HepG2 (cell line): ENCODE data around the gene HYAL1. TPM values are rescaled to one million over a fixed set of nuclear protein-coding genes. Genes with fewer than 3 reads are reported as not detected.

Source experiments
- FOXK1 ChIP-seq: sonication (generic); formaldehyde crosslinking; IDR thresholded peaks from 2 replicates; pipeline ENCODE4 v1.4.0; 2020; ENCODE audit warnings: low read depth, missing genetic modification reagents, borderline replicate concordance
- GATA4 ChIP-seq: sonication (generic); IDR thresholded peaks from 2 replicates; pipeline ENCODE4 v1.6.1; 2016; ENCODE audit warnings: antibody characterized with exemption, low read depth, borderline replicate concordance
- KDM6A ChIP-seq: IDR thresholded peaks from 2 replicates; pipeline ENCODE4 v1.6.1; 2016; ENCODE audit warnings: low read depth
- NFYC ChIP-seq: IDR thresholded peaks from 2 replicates; pipeline ENCODE4 v1.6.1; 2016; ENCODE audit warnings: missing genetic modification reagents, missing compliant biosample characterization
- RBFOX2 ChIP-seq: fragments of 200-400 bp; formaldehyde crosslinking; IDR thresholded peaks from 2 replicates; pipeline ENCODE4 v1.6.1; 2017; ENCODE audit warnings: low read depth, mild to moderate bottlenecking, low read length
- RNF2 ChIP-seq: fragments of 450-650 bp; conservative IDR thresholded peaks from 2 replicates; pipeline ENCODE4 v1.6.1; 2016; ENCODE audit warnings: low read depth
- SAFB2 ChIP-seq: sonication (generic); formaldehyde crosslinking; IDR thresholded peaks from 2 replicates; pipeline ENCODE4 v1.5.1; 2020; ENCODE audit warnings: missing genetic modification reagents, low read depth, mild to moderate bottlenecking, borderline replicate concordance
- SIX4 ChIP-seq: sonication (generic); formaldehyde crosslinking; IDR thresholded peaks from 2 replicates; pipeline ENCODE4 v1.4.0; 2020; ENCODE audit warnings: missing genetic modification reagents
- SKI ChIP-seq: fragments of 450-650 bp; IDR thresholded peaks from one replicate; pipeline ENCODE4 v1.6.1; 2018; ENCODE audit warnings: mild to moderate bottlenecking; ENCODE audit not compliant: partially characterized antibody
- TAF1 ChIP-seq: sonication (generic); formaldehyde crosslinking; IDR thresholded peaks from 2 replicates; pipeline ENCODE4 v1.4.0; 2020; ENCODE audit warnings: missing genetic modification reagents
- ZC3H13 ChIP-seq: sonication (generic); formaldehyde crosslinking; IDR thresholded peaks from 2 replicates; pipeline ENCODE4 v1.8.1; 2023; ENCODE audit warnings: mild to moderate bottlenecking, missing genetic modification reagents, moderate library complexity
- ZMYM3 ChIP-seq: sonication (generic); formaldehyde crosslinking; IDR thresholded peaks from 2 replicates; pipeline ENCODE4 v1.5.1; 2020; ENCODE audit warnings: mild to moderate bottlenecking, missing genetic modification reagents
- polyA plus RNA-seq, 8 experiments: library from polyadenylated mRNA; depleted of rRNA in 3 of 8; stranded (reverse) in 7 of 8; unstranded in 1 of 8; fragments of >200 nt; fragmentation: Illumina TruSeq in 4 of 8; extraction: Trizol in 4 of 8; gene quantifications; 2 replicates each; pipeline versions ENCODE4 v1.2.1 to v1.2.3, GENCODE V29; 2011 to 2016; ENCODE audit warnings: low read depth in 4 of 8, missing spikeins in 1 of 8, mixed read lengths in 1 of 8; ENCODE audit not compliant: insufficient read depth in 1 of 8
- total RNA-seq, 5 experiments: library from RNA; depleted of rRNA; stranded (reverse); fragments of >200 nt; fragmentation: Illumina TruSeq; extraction: Trizol; gene quantifications; 2 replicates each; pipeline ENCODE4 v1.2.3, GENCODE V29; 2016; ENCODE audit warnings: low read depth in 1 of 5
- TF ChIP-seq, protein P1 (sequence below), 2 experiments: fragments of 450-650 bp in 1 of 2; sonication (generic) in 1 of 2; formaldehyde crosslinking in 1 of 2; IDR thresholded peaks; 2 replicates each; pipeline versions ENCODE4 v1.6.1 to v1.8.0; 2016 to 2022; ENCODE audit warnings: antibody characterized with exemption in 1 of 2, mild to moderate bottlenecking in 1 of 2, missing genetic modification reagents in 1 of 2
- TF ChIP-seq, protein P2 (sequence below): sonication (generic); formaldehyde crosslinking; IDR thresholded peaks from 2 replicates; pipeline ENCODE4 v1.5.0; 2020; ENCODE audit warnings: missing genetic modification reagents, mild to moderate bottlenecking, borderline replicate concordance
- TF ChIP-seq, protein P3 (sequence below): sonication (generic); formaldehyde crosslinking; IDR thresholded peaks from 2 replicates; pipeline ENCODE4 v1.5.1; 2020; ENCODE audit warnings: mild to moderate bottlenecking, missing genetic modification reagents

HYAL1 gene
- total and polyA plus RNA-seq, 2 of the 13 experiments (the other 11 are each of a cell fraction or from before 2014, with no cell fraction given): 76.5 to 193 TPM

DNA sequence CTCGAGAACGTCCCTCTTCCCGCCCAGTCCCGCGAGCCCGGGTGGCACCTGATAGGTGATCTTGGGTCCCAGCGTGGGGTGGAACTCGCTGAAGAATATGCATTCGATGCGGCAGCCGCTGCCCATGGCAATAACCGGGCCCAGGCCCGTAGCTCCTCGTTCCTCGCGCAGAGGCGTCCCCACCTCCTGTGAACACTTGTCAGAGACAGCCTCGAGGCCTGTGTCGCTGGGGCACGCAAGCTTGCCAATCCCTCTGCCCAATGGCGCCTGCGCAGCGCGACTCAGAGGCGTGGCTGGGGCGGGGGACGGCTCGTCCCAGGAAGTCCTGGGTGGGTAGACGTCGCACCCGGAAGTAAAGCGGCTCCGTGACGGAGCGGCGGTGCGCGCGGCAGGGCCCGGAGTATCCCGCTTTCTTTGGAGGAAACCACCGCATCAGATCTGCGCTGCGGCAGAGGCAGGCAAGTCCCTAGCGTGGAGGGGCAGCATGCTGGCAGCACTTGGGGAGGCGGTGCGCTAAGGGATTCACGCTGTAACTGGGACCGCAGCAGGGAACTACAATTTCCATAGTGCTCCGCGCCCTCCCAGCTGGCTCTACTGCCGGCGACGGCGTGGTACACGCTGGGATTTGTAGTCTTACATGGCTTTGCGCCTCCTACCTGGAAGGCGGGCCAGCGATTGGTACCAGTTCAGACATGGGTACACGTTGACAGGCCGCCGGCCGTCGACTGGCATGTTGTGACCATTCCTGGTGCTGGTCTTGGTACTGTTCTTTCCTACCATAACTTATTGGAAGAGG lies 47.4 kb upstream of the HYAL1 start, which contains the start of the genes CYB561D2 and NPRL2 (continued):
- TF ChIP-seq, protein P1, sequence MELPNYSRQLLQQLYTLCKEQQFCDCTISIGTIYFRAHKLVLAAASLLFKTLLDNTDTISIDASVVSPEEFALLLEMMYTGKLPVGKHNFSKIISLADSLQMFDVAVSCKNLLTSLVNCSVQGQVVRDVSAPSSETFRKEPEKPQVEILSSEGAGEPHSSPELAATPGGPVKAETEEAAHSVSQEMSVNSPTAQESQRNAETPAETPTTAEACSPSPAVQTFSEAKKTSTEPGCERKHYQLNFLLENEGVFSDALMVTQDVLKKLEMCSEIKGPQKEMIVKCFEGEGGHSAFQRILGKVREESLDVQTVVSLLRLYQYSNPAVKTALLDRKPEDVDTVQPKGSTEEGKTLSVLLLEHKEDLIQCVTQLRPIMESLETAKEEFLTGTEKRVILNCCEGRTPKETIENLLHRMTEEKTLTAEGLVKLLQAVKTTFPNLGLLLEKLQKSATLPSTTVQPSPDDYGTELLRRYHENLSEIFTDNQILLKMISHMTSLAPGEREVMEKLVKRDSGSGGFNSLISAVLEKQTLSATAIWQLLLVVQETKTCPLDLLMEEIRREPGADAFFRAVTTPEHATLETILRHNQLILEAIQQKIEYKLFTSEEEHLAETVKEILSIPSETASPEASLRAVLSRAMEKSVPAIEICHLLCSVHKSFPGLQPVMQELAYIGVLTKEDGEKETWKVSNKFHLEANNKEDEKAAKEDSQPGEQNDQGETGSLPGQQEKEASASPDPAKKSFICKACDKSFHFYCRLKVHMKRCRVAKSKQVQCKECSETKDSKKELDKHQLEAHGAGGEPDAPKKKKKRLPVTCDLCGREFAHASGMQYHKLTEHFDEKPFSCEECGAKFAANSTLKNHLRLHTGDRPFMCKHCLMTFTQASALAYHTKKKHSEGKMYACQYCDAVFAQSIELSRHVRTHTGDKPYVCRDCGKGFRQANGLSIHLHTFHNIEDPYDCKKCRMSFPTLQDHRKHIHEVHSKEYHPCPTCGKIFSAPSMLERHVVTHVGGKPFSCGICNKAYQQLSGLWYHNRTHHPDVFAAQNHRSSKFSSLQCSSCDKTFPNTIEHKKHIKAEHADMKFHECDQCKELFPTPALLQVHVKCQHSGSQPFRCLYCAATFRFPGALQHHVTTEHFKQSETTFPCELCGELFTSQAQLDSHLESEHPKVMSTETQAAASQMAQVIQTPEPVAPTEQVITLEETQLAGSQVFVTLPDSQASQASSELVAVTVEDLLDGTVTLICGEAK (IDR thresholded peaks at IDR 0.05): no peak
- TF ChIP-seq, protein P1 (CRISPR knock-in tag; IDR thresholded peaks at IDR 0.05): peak; percentile 87
- TF ChIP-seq, protein P2, sequence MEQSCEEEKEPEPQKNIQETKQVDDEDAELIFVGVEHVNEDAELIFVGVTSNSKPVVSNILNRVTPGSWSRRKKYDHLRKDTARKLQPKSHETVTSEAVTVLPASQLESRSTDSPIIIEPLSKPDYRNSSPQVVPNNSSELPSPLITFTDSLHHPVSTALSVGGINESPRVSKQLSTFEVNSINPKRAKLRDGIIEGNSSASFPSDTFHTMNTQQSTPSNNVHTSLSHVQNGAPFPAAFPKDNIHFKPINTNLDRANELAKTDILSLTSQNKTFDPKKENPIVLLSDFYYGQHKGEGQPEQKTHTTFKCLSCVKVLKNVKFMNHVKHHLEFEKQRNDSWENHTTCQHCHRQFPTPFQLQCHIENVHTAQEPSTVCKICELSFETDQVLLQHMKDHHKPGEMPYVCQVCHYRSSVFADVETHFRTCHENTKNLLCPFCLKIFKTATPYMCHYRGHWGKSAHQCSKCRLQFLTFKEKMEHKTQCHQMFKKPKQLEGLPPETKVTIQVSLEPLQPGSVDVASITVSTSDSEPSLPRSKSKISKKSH: peak; percentile 98
- TF ChIP-seq RBFOX2 (peak; percentile 91), TAF1 (peak; percentile 84), ZC3H13 (CRISPR knock-in tag) (peak; percentile 89), SAFB2 (CRISPR knock-in tag) (peak; percentile 63; the same call in 1 of the 2 replicates), FOXK1 (CRISPR knock-in tag) (peak; percentile 71), SKI (no peak), RNF2 (peak; percentile 99), KDM6A (CRISPR knock-in tag) (peak; percentile 35; the same call in 1 of the 2 replicates), ZMYM3 (CRISPR knock-in tag) (no peak; the same call in 1 of the 2 replicates), NFYC (peak; percentile 49), GATA4 (peak; percentile 47; the same call in 1 of the 2 replicates), SIX4 (peak; percentile 63; the same call in 1 of the 2 replicates)
- TF ChIP-seq, protein P3, sequence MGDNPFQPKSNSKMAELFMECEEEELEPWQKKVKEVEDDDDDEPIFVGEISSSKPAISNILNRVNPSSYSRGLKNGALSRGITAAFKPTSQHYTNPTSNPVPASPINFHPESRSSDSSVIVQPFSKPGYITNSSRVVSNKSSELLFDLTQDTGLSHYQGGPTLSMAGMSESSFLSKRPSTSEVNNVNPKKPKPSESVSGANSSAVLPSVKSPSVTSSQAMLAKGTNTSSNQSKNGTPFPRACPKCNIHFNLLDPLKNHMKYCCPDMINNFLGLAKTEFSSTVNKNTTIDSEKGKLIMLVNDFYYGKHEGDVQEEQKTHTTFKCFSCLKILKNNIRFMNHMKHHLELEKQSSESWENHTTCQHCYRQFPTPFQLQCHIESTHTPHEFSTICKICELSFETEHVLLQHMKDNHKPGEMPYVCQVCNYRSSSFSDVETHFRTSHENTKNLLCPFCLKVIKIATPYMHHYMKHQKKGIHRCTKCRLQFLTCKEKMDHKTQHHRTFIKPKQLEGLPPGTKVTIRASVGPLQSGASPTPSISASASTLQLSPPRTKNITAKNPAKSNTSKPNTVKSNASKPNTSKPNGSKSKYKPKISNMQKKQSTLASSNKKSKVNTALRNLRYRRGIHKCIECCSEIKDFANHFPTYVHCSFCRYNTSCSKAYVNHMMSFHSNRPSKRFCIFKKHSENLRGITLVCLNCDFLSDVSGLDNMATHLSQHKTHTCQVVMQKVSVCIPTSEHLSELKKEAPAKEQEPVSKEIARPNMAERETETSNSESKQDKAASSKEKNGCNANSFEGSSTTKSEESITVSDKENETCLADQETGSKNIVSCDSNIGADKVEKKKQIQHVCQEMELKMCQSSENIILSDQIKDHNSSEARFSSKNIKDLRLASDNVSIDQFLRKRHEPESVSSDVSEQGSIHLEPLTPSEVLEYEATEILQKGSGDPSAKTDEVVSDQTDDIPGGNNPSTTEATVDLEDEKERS (CRISPR knock-in tag): peak; percentile 95
